HepG2 (cell line): ENCODE results near the gene MADCAM1. TPM values are rescaled to one million over a fixed set of nuclear protein-coding genes. Genes with fewer than 3 reads are reported as not detected.

Experiments used
- CCAR2 ChIP-seq: fragments of 200-400 bp; formaldehyde crosslinking; optimal IDR thresholded peaks from 2 replicates; pipeline ENCODE3; 2018; ENCODE audit warnings: low read depth, mild to moderate bottlenecking, low read length, moderate library complexity
- ESRRA ChIP-seq: sonication (generic); formaldehyde crosslinking; IDR thresholded peaks from 2 replicates; pipeline ENCODE4 v1.5.1; 2020; ENCODE audit warnings: mild to moderate bottlenecking, low read depth, missing genetic modification reagents
- FOXP1 ChIP-seq, 2 experiments: fragments of 450-650 bp in 1 of 2; IDR thresholded peaks; 2 replicates each; pipeline ENCODE4 v1.6.1; 2017 to 2018; ENCODE audit warnings: antibody characterized with exemption in 1 of 2
- HNF4G ChIP-seq, 2 experiments: sonication (generic) in 1 of 2; formaldehyde crosslinking in 1 of 2; IDR thresholded peaks; 2 replicates each; pipeline versions ENCODE4 v1.4.0 to v1.6.1; 2011 to 2020; ENCODE audit warnings: borderline replicate concordance in 2 of 2, low read depth in 2 of 2, mild to moderate bottlenecking in 2 of 2, low read length in 1 of 2, missing genetic modification reagents in 1 of 2, moderate library complexity in 1 of 2
- KDM3A ChIP-seq: IDR thresholded peaks from 2 replicates; pipeline ENCODE4 v1.6.1; 2018; ENCODE audit warnings: low read depth, missing compliant biosample characterization
- MLLT10 ChIP-seq: sonication (generic); formaldehyde crosslinking; IDR thresholded peaks from 2 replicates; pipeline ENCODE4 v1.4.0; 2020; ENCODE audit warnings: missing genetic modification reagents
- NR2F1 ChIP-seq, 2 experiments: fragments of 450-650 bp in 1 of 2; formaldehyde crosslinking in 1 of 2; IDR thresholded peaks; 2 replicates each; pipeline versions ENCODE4 v1.5.0 to v1.6.1; 2016 to 2020; ENCODE audit warnings: mild to moderate bottlenecking in 1 of 2, missing compliant biosample characterization in 1 of 2, missing genetic modification reagents in 1 of 2, moderate library complexity in 1 of 2
- PHF8 ChIP-seq: sonication (generic); formaldehyde crosslinking; IDR thresholded peaks from 2 replicates; pipeline ENCODE4 v1.5.0; 2020; ENCODE audit warnings: missing genetic modification reagents
- PPARG ChIP-seq: conservative IDR thresholded peaks from 2 replicates; pipeline ENCODE4 v1.6.1; 2016; ENCODE audit warnings: missing biosample characterization, missing genetic modification reagents
- ZFP36L2 ChIP-seq: sonication (generic); formaldehyde crosslinking; IDR thresholded peaks from 2 replicates; pipeline ENCODE4 v1.4.0; 2020; ENCODE audit warnings: missing genetic modification reagents
- ZHX1 ChIP-seq: sonication (generic); formaldehyde crosslinking; IDR thresholded peaks from 2 replicates; pipeline ENCODE4 v1.8.1; 2022; ENCODE audit warnings: low read depth, mild to moderate bottlenecking, missing genetic modification reagents
- ZNF275 ChIP-seq: sonication (generic); formaldehyde crosslinking; IDR thresholded peaks from 2 replicates; pipeline ENCODE4 v1.8.0; 2022; ENCODE audit warnings: missing genetic modification reagents, mild to moderate bottlenecking, inconsistent platforms, borderline replicate concordance
- ZNF333 ChIP-seq: sonication (generic); formaldehyde crosslinking; IDR thresholded peaks from 2 replicates; pipeline ENCODE4 v1.4.0; 2020; ENCODE audit warnings: mild to moderate bottlenecking, missing genetic modification reagents, borderline replicate concordance
- ZNF501 ChIP-seq: sonication (generic); formaldehyde crosslinking; IDR thresholded peaks from 2 replicates; pipeline ENCODE4 v1.5.1; 2020; ENCODE audit warnings: mild to moderate bottlenecking, moderate library complexity, missing genetic modification reagents
- ZNF646 ChIP-seq: sonication (generic); formaldehyde crosslinking; IDR thresholded peaks from 2 replicates; pipeline ENCODE4 v1.9.0; 2021; ENCODE audit warnings: mild to moderate bottlenecking, missing genetic modification reagents
- ZNF746 ChIP-seq: sonication (generic); formaldehyde crosslinking; IDR thresholded peaks from 2 replicates; pipeline ENCODE4 v1.8.0; 2022; ENCODE audit warnings: mild to moderate bottlenecking, missing genetic modification reagents
- ZNF883 ChIP-seq: sonication (generic); formaldehyde crosslinking; IDR thresholded peaks from 2 replicates; pipeline ENCODE4 v1.5.1; 2020; ENCODE audit warnings: mild to moderate bottlenecking, missing genetic modification reagents; ENCODE audit errors: not compliant biosample characterization
- ZZZ3 ChIP-seq: sonication (generic); formaldehyde crosslinking; IDR thresholded peaks from 2 replicates; pipeline ENCODE4 v1.4.0; 2020; ENCODE audit warnings: missing genetic modification reagents, mild to moderate bottlenecking, borderline replicate concordance
- polyA plus RNA-seq, 8 experiments: library from polyadenylated mRNA; depleted of rRNA in 3 of 8; stranded (reverse) in 7 of 8; unstranded in 1 of 8; fragments of >200 nt; fragmentation: Illumina TruSeq in 4 of 8; extraction: Trizol in 4 of 8; gene quantifications; 2 replicates each; pipeline versions ENCODE4 v1.2.1 to v1.2.3, GENCODE V29; 2011 to 2016; ENCODE audit warnings: low read depth in 4 of 8, missing spikeins in 1 of 8, mixed read lengths in 1 of 8; ENCODE audit not compliant: insufficient read depth in 1 of 8
- total RNA-seq, 5 experiments: library from RNA; depleted of rRNA; stranded (reverse); fragments of >200 nt; fragmentation: Illumina TruSeq; extraction: Trizol; gene quantifications; 2 replicates each; pipeline ENCODE4 v1.2.3, GENCODE V29; 2016; ENCODE audit warnings: low read depth in 1 of 5

The MADCAM1 gene
- total and polyA plus RNA-seq, 2 of the 13 experiments (the other 11 are each of a cell fraction or from before 2014, with no cell fraction given), result 0.29 to 0.33 TPM

GRCh38 chr19:524062-524674, 27.9 kb downstream of the MADCAM1 start (continued):
- peak; percentile 78; the same call in 1 of the 2 replicates for TF ChIP-seq ZHX1 (CRISPR knock-in tag)
- TF ChIP-seq ZNF333 (CRISPR knock-in tag), result no peak
- peak; percentile 83 for TF ChIP-seq HNF4G (IDR thresholded peaks at IDR 0.05; ENCODE audit: borderline replicate concordance, low read depth, low read length)
- TF ChIP-seq HNF4G (CRISPR knock-in tag; IDR thresholded peaks at IDR 0.05; ENCODE audit: borderline replicate concordance, low read depth), result peak; percentile 78; the same call in 1 of the 2 replicates
- TF ChIP-seq ZNF646, result no peak
- TF ChIP-seq ESRRA (CRISPR knock-in tag), result peak; percentile 87; the same call in 1 of the 2 replicates
- TF ChIP-seq ZZZ3 (CRISPR knock-in tag), result 0 out of 2 replicates have a peak, but pooled peaks have one; percentile 41
- TF ChIP-seq ZNF883 (CRISPR knock-in tag), result no peak
- TF ChIP-seq CCAR2, result no peak
- no peak for TF ChIP-seq MLLT10 (CRISPR knock-in tag)
- TF ChIP-seq PPARG (CRISPR knock-in tag), result peak; percentile 56
- peak; percentile 86; the same call in 1 of the 2 replicates for TF ChIP-seq ZNF275
- TF ChIP-seq ZNF746 (CRISPR knock-in tag), result peak; percentile 99
- TF ChIP-seq FOXP1 (IDR thresholded peaks at IDR 0.05), result no peak
- peak; percentile 25; the same call in 1 of the 2 replicates for TF ChIP-seq FOXP1 (CRISPR knock-in tag; IDR thresholded peaks at IDR 0.05)
- TF ChIP-seq PHF8 (CRISPR knock-in tag), result 0 out of 2 replicates have a peak, but pooled peaks have one; percentile 45
- TF ChIP-seq NR2F1 (CRISPR knock-in tag; IDR thresholded peaks at IDR 0.05), result peak; percentile 88 to 91
- peak; percentile 55; the same call in 1 of the 2 replicates for TF ChIP-seq KDM3A
- peak; percentile 64; the same call in 1 of the 2 replicates for TF ChIP-seq ZNF501
- TF ChIP-seq ZFP36L2 (CRISPR knock-in tag), result no peak
